Amniotic stem cell (primary cell): ENCODE results near the gene USP20.
"Not testable (repeated sequence)": the region's sequence is repeated elsewhere in the genome, so short reads cannot be mapped to it uniquely, and the experiment has no call there.

Experiments
- DNase-seq: peaks from one replicate; lab custom pipeline; 2025; lab: John Stamatoyannopoulos, UW

The USP20 gene

GRCh38 chr9:129890718-129891299 is 55.6 kb downstream of the USP20 start:
- not testable (repeated sequence) for DNase-seq

GRCh38 chr9:129891569-129891968 is 56.3 kb downstream of the USP20 start:
- no peak for DNase-seq

GRCh38 chr9:129894120-129894823 is 59.0 kb downstream of the USP20 start:
- no peak for DNase-seq

GRCh38 chr9:129895376-129896268 is 60.4 kb downstream of the USP20 start:
- no peak for DNase-seq

GRCh38 chr9:129897263-129897662 is 62.0 kb downstream of the USP20 start:
- no peak for DNase-seq

GRCh38 chr9:129898185-129898584 is 62.9 kb downstream of the USP20 start:
- no peak for DNase-seq

- DNase-seq, result no peak
Observed at GRCh38 chr9:129899620-129900019, 64.4 kb downstream of the USP20 start.

- no peak for DNase-seq
Observed at GRCh38 chr9:129900263-129901027, 65.2 kb downstream of the USP20 start.

GRCh38 chr9:129901993-129902739 is 66.9 kb downstream of the USP20 start:
- DNase-seq, result no peak

- no peak for DNase-seq
Observed at GRCh38 chr9:129902740-129903134, 67.5 kb downstream of the USP20 start.

GRCh38 chr9:129904734-129905133 is 69.5 kb downstream of the USP20 start:
- DNase-seq, result no peak

- DNase-seq, result no peak
Observed at GRCh38 chr9:129906298-129906697, 71.0 kb downstream of the USP20 start.

- no peak for DNase-seq
Observed at GRCh38 chr9:129907201-129907600, 71.9 kb downstream of the USP20 start.

GRCh38 chr9:129908906-129909305 is 73.6 kb downstream of the USP20 start:
- DNase-seq, result no peak

- DNase-seq, result no peak
Observed at GRCh38 chr9:129909851-129910250, 74.6 kb downstream of the USP20 start.

- peak; percentile 91 for DNase-seq
Observed at GRCh38 chr9:129910628-129911567, 75.6 kb downstream of the USP20 start.

- no peak for DNase-seq
Observed at GRCh38 chr9:129914051-129914450, 78.8 kb downstream of the USP20 start.

- DNase-seq, result no peak
Observed at GRCh38 chr9:129916707-129917106, 81.4 kb downstream of the USP20 start.

GRCh38 chr9:129918296-129918950 is 83.2 kb downstream of the USP20 start:
- DNase-seq, result no peak

- DNase-seq, result no peak
Observed at GRCh38 chr9:129919277-129919676, 84.0 kb downstream of the USP20 start.
